Choroid plexus epithelial cell (primary cell): ENCODE measurements around the gene ALPL.

Source experiments
- DNase-seq: peaks from one replicate; pipeline ENCODE4 v3.0.0-alpha.2; 2010; ENCODE audit warnings: low read depth
- H3K4me3 ChIP-seq: 2 replicates; pipeline ENCODE4 v1.5.1; 2011; ENCODE audit warnings: low read depth, mild to moderate bottlenecking, control low read depth, low read length, moderate library complexity
- TF ChIP-seq, protein P1 (sequence below): conservative IDR thresholded peaks from 2 replicates; pipeline ENCODE4 v1.5.1; 2011; ENCODE audit warnings: low read depth, mild to moderate bottlenecking, control low read depth, inconsistent platforms, low read length, moderate library complexity

The ALPL gene

DNA sequence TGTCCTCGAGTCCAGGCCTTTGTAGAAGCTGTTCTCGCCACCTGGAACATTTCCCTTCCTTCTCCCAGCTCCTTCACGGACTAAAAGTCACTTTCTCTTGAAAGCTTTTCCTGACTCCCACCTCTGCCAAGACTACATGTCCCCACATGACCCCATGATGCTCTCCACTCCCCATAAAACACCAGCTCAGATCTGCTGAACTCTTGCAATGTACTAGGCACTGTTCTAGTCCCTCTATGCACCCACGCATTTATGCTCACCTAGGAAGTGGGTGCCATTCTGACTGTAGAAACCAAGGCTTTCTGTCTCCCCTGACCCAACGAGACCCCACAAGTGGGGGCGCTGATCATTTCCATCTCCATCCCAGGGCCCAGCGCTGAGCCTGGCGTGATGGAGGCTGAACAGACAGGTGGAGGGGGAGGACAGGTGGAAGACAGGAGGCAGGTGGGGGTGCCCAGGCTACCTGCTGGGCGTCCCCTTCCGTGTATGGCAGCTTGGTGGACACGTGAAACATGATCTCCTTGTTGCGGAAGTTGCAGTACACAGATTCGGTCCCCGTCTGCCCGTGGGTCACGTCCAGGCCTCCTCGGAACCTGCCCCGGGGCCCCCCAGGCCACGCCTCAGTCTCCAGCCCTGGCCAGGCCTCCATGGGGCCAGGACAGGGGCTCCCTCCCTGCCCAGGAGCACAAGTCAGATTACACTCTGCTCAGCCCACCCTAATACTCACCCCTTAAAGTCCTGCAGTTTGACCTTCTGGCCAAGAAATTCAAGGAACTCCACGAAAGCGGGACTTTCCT is 102.0 kb downstream of the ALPL start:
- TF ChIP-seq, protein P1, sequence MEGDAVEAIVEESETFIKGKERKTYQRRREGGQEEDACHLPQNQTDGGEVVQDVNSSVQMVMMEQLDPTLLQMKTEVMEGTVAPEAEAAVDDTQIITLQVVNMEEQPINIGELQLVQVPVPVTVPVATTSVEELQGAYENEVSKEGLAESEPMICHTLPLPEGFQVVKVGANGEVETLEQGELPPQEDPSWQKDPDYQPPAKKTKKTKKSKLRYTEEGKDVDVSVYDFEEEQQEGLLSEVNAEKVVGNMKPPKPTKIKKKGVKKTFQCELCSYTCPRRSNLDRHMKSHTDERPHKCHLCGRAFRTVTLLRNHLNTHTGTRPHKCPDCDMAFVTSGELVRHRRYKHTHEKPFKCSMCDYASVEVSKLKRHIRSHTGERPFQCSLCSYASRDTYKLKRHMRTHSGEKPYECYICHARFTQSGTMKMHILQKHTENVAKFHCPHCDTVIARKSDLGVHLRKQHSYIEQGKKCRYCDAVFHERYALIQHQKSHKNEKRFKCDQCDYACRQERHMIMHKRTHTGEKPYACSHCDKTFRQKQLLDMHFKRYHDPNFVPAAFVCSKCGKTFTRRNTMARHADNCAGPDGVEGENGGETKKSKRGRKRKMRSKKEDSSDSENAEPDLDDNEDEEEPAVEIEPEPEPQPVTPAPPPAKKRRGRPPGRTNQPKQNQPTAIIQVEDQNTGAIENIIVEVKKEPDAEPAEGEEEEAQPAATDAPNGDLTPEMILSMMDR, result no peak
- no peak for DNase-seq
- H3K4me3 ChIP-seq, result no peak overlapping the region

DNA sequence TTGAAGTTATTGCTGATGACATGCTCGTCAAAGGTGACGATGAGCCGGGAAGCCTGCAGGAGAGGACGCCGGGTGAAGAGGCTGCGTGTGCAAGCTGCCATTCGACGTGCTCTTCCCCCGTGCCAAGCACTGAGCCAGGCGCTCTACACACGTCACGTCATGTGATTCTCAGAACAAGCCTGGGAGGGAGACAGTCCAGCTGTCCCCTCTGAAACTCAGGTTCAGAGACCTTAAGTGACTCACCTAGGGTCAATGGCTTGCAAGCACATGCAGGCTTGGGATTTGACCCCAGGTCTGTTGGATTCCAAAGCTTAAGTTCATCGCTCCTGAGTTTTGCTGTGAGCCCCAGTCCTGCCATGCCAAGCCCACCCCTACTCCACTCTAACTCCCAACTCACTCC is 102.8 kb downstream of the ALPL start:
- TF ChIP-seq, protein P1, result no peak
- DNase-seq, result no peak
- no peak overlapping the region for H3K4me3 ChIP-seq

DNA sequence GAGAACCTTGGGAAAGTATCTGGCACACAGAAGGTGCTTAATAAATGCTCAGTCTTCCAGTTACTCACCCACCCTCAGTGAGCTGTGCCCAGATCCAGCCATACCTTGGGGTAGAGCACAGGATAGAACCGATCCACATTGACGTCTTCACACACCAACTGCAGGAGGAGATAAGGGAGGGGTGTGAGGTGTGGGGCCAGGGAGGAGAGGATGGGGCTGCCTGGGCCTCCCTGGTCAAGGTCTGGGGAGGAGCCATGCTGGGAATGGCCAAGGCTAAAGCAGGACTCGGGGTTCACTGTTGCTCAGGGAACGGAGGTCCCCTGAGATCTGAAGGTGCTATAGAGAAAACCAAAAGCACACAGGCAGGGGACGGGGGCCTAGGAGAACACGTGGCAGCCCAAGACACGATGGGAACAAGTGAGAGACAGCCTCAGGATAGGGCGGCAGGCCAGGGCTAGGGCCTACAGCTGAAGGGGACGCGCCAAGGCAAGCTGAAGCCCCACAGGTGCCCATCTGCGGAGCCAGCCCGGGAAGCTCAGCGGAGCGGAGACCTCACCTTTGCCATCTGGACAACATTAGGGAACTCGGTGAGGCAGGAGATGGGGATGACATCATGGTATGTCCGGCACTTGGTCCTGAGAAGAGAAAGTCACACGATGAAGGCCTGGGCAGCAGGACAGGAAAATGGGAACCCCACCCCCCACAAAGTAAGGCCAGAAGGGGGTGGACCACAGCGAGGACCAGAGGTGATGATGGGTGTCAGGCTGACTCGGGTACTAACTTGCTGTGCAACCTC is 104.0 kb downstream of the ALPL start:
- TF ChIP-seq, protein P1, result no peak
- no peak overlapping the region for H3K4me3 ChIP-seq
- no peak for DNase-seq

DNA sequence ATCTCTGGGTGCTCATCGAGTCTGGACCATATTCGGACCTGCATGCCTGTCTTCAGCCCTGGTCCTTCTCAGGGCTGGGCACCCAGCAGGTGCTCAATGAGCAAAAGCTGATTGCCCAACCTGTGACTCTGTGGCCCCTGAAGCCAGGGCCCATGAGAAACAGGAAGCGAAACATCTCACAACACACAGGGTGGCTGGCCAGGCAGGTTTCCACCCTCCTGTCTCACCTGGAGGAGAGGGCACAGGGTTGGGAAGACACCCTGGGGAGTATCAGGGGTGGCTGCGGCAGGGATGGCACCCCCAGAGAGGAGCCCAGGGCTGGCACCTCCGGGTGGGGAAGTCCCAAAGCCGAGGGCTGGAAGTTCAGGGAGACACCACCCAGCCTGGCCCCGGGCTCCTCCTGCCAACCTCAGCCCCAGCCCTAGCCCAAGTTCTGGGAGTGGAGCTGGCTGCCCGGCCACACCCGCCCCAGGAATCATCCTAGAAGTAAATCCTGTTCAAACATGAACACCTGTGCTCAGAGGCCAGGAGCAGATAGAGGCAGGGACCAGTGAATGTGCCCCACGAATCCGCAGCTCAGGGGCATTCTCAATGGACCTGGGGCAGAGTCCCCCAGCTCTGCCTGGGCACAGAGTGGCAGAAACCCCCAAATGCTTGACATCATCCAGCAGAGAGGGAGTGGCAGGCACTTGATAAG is 105.3 kb downstream of the ALPL start:
- TF ChIP-seq, protein P1, result no peak

DNA sequence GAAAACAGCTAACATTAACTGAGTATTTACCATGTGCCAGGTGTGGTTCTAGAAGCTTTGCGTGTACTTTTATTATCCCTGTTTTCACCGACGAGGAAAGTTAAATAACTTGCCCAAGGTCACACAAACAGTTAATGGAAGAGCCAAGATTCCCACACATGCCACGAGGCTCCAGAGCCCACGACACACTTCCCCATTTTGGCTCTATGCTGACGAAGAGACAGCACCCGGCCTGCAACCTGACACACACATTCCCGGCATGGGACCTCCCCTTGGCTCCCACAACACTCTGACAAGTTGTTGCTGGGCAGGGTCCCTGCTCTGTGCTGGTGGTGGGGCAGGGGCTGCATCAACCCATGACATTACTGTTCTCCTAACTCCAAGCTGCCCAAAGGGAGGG is 107.1 kb downstream of the ALPL start:
- TF ChIP-seq, protein P1, result no peak
- no peak overlapping the region for H3K4me3 ChIP-seq
- no peak for DNase-seq

More for the DNA sequence above, 105.3 kb downstream of the ALPL start:
- no peak for DNase-seq
- H3K4me3 ChIP-seq, result no peak overlapping the region

DNA sequence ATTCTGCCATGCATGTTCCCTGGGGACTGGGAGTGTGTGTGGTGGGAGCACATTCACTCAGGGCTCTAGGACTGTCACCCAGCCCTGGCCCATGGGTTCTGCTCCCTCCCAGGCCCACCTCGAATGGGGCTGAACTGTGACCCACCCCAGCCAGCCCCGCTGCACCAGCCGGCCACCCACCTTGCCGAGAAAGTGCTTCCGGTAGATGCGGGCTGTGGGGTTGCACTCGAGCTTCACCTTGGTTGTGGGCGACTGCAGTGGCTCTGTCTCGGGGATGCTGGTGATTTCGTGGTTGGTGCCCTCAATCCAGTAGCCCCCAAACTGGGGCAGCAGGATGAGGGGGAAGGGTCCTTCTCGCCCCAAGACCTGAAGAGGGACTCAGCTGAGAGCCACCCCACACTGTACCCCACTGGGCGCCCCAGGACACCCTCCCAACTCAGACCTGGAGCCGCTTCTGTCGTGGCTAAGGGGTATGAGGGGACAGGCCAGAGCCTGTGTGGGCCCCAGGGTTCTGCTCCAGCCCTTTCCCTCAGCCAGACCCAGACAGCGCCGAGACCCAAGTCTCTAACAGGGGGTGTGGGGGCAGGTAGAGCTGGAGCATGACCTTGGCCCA is 108.0 kb downstream of the ALPL start:
- DNase-seq, result no peak
- TF ChIP-seq, protein P1, result no peak

More for the DNA sequence above, 108.0 kb downstream of the ALPL start:
- no peak overlapping the region for H3K4me3 ChIP-seq
